Ascending aorta (tissue), 2 donors: Measurements from ENCODE around the gene OGFOD1. TPM values are rescaled to one million over a fixed set of nuclear protein-coding genes. Genes with fewer than 3 reads are reported as not detected.

Experiments used
- DNase-seq, 2 donors: peaks; one replicate each; pipeline ENCODE4 v3.0.0-alpha.2; 2019; ENCODE audit warnings: low spot score in 2 of 2
- H3K27ac ChIP-seq, 2 donors: fragments of 200-600 bp; sonication (generic); one replicate each; pipeline ENCODE4 v1.5.1; 2016 to 2017; ENCODE audit warnings: mild to moderate bottlenecking in 1 of 2
- H3K27me3 ChIP-seq: fragments of 200-600 bp; sonication (generic); one replicate; pipeline ENCODE4 v1.5.1; 2017
- H3K36me3 ChIP-seq, 2 donors: fragments of 200-600 bp; sonication (generic); one replicate each; pipeline ENCODE4 v1.5.1; 2016
- H3K4me1 ChIP-seq, 2 donors: fragments of 200-600 bp; sonication (generic); one replicate each; pipeline ENCODE4 v1.5.1; 2016 to 2017; ENCODE audit warnings: mild to moderate bottlenecking in 1 of 2
- H3K4me3 ChIP-seq, 2 donors: fragments of 200-600 bp; sonication (generic); one replicate each; pipeline ENCODE4 v1.5.1; 2016 to 2017; ENCODE audit warnings: mild to moderate bottlenecking in 1 of 2
- H3K9me3 ChIP-seq, 2 donors: fragments of 200-600 bp; sonication (generic); one replicate each; pipeline ENCODE4 v1.5.1; 2016
- CTCF ChIP-seq, 3 experiments: fragments of 200-600 bp in 2 of 3; fragments of 450-650 bp in 1 of 3; sonication (generic) in 2 of 3; IDR thresholded peaks; one replicate each; pipeline ENCODE4 v1.5.1; 2016 to 2019; ENCODE audit warnings: antibody characterized with exemption in 3 of 3, mild to moderate bottlenecking in 1 of 3, moderate library complexity in 1 of 3
- intact Hi-C: fragments of 100-400 bp; cut with DNase I; formaldehyde crosslinking; loops from one replicate; pipeline ENCODE4 v1.15.1; 2023
- total RNA-seq: library from RNA; depleted of rRNA; stranded (reverse); fragments of >200 nt; gene quantifications from one replicate; pipeline ENCODE4 v1.1.0, GENCODE V29; 2016

The OGFOD1 gene
- total RNA-seq, 1 donor from 2014 or later = 21.9 TPM

- Histone ChIP-seq H3K27me3 (no peaks in the 10 kb centered on the region), H3K4me1 (no peaks in the 10 kb centered on the region), H3K4me3 (no peak overlapping the region), H3K36me3 (peaks cover 67 to 68% of the 10 kb centered on the region in 2 donors), H3K27ac (no peak overlapping the region), H3K9me3 (no peaks in the 10 kb centered on the region)
- intact Hi-C loops = no loop called here
- no peak for TF ChIP-seq CTCF (IDR thresholded peaks at IDR 0.05)
- DNase-seq = no peak
Observed at GRCh38 chr16:56463153-56463552, 11.8 kb downstream of the OGFOD1 start.

- peaks cover 76 to 84% of the 10 kb centered on the region in 2 donors for H3K36me3 ChIP-seq
- H3K27ac ChIP-seq = no peak overlapping the region
- no peak overlapping the region for H3K4me3 ChIP-seq
- no peaks in the 10 kb centered on the region for H3K9me3 ChIP-seq
- no peaks in the 10 kb centered on the region for H3K4me1 ChIP-seq
- TF ChIP-seq CTCF (IDR thresholded peaks at IDR 0.05) = no peak
- H3K27me3 ChIP-seq = no peaks in the 10 kb centered on the region
- no peak for DNase-seq
- intact Hi-C loops = no loop called here
Observed at GRCh38 chr16:56466344-56466743, 15.0 kb downstream of the OGFOD1 start.

GRCh38 chr16:56468800-56469199 lies 17.4 kb downstream of the OGFOD1 start:
- intact Hi-C loops = no loop called here
- Histone ChIP-seq H3K27ac (no peak overlapping the region), H3K27me3 (no peaks in the 10 kb centered on the region), H3K4me3 (no peak overlapping the region), H3K4me1 (no peaks in the 10 kb centered on the region), H3K9me3 (no peaks in the 10 kb centered on the region), H3K36me3 (peaks cover 84 to 92% of the 10 kb centered on the region in 2 donors)
- TF ChIP-seq CTCF (IDR thresholded peaks at IDR 0.05) = no peak
- no peak for DNase-seq

GRCh38 chr16:56469748-56470147 lies 18.4 kb downstream of the OGFOD1 start:
- Histone ChIP-seq H3K27ac (no peak overlapping the region), H3K4me1 (no peaks in the 10 kb centered on the region), H3K27me3 (no peaks in the 10 kb centered on the region), H3K4me3 (no peak overlapping the region), H3K9me3 (no peaks in the 10 kb centered on the region), H3K36me3 (peaks cover 82 to 94% of the 10 kb centered on the region in 2 donors)
- no peak for DNase-seq
- TF ChIP-seq CTCF (IDR thresholded peaks at IDR 0.05) = no peak
- intact Hi-C loops = no loop called here

GRCh38 chr16:56470232-56470631 lies 18.9 kb downstream of the OGFOD1 start:
- no peak for TF ChIP-seq CTCF (IDR thresholded peaks at IDR 0.05)
- no peaks in the 10 kb centered on the region for H3K27me3 ChIP-seq
- no peak overlapping the region for H3K4me3 ChIP-seq
- intact Hi-C loops = no loop called here
- no peak overlapping the region for H3K27ac ChIP-seq
- no peaks in the 10 kb centered on the region for H3K9me3 ChIP-seq
- peaks cover 82 to 95% of the 10 kb centered on the region in 2 donors for H3K36me3 ChIP-seq
- DNase-seq = no peak
- H3K4me1 ChIP-seq = no peaks in the 10 kb centered on the region

- H3K36me3 ChIP-seq = peaks cover 82 to 97% of the 10 kb centered on the region in 2 donors
Observed at GRCh38 chr16:56470666-56471065, 19.3 kb downstream of the OGFOD1 start.

More at GRCh38 chr16:56470666-56471065, 19.3 kb downstream of the OGFOD1 start:
- Histone ChIP-seq H3K27ac (no peak overlapping the region), H3K9me3 (no peaks in the 10 kb centered on the region), H3K4me3 (no peak overlapping the region), H3K27me3 (no peaks in the 10 kb centered on the region), H3K4me1 (no peaks in the 10 kb centered on the region)
- DNase-seq = no peak
- TF ChIP-seq CTCF (IDR thresholded peaks at IDR 0.05) = no peak
- intact Hi-C loops = no loop called here
